Keratinocyte (primary cell): ENCODE results near the gene GXYLT2.

ENCODE experiments used
- CTCF ChIP-seq, 3 experiments: IDR thresholded peaks in 1 of 3; conservative IDR thresholded peaks in 1 of 3; optimal IDR thresholded peaks in 1 of 3; 2 replicates in 2 of 3; 3 replicates in 1 of 3; pipeline versions ENCODE3 to v1.5.1; 2011; ENCODE audit warnings: low read length in 3 of 3, mild to moderate bottlenecking in 3 of 3, moderate library complexity in 2 of 3, control low read depth in 1 of 3, inconsistent platforms in 1 of 3; ENCODE audit not compliant: insufficient read depth in 2 of 3; ENCODE audit errors: extremely low read depth in 1 of 3
- EZH2 ChIP-seq: IDR thresholded peaks from one replicate; pipeline ENCODE4 v1.6.1; 2012; ENCODE audit warnings: inconsistent platforms, mild to moderate bottlenecking, low read length, moderate library complexity

- TF ChIP-seq CTCF (optimal IDR thresholded peaks at IDR 0.05 in 1 of 3, IDR thresholded peaks at IDR 0.05 in 1 of 3, conservative IDR thresholded peaks at IDR 0.05 in 1 of 3; ENCODE audit: extremely low read depth in 1 of 3, insufficient read depth in 2 of 3, low read length in 3 of 3), result no peak
- no peak for TF ChIP-seq EZH2
Observed at GRCh38 chr3:72990701-72991395, 103.0 kb downstream of the GXYLT2 start.
